ENCODE measurements around the gene HBEGF.

GRCh38 chr5:140292212-140293036 is 54.0 kb downstream of the HBEGF start:
- TF ChIP-seq CTCF (conservative IDR thresholded peaks at IDR 0.05; ENCODE audit: low read length) (no peak), EZH2phosphoT487 (IDR thresholded peaks at IDR 0.05; ENCODE audit: borderline replicate concordance, low read depth, low read length) (no peak)
